MM.1S (cell line): ENCODE results near the gene CELF5.
"Not testable (repeated sequence)": the region's sequence is repeated elsewhere in the genome, so short reads cannot be mapped to it uniquely, and the experiment has no call there.

ENCODE experiments used
- DNase-seq: peaks from one replicate; pipeline ENCODE4 v3.0.0-alpha.2; 2015
- H2AFZ ChIP-seq: fragments of 300-600 bp; sonication (generic); 2 replicates; pipeline ENCODE4 v1.6.0; 2016; ENCODE audit warnings: antibody characterized with exemption, low read length
- H3F3A ChIP-seq: fragments of 300-600 bp; sonication (generic); 2 replicates; pipeline ENCODE4 v1.6.1; 2016; ENCODE audit warnings: mild to moderate bottlenecking, antibody characterized with exemption, low read length, moderate library complexity, mixed read lengths; ENCODE audit not compliant: insufficient read depth
- H3K27ac ChIP-seq: fragments of 300-600 bp; sonication (generic); 2 replicates; pipeline ENCODE4 v1.5.1; 2016; ENCODE audit warnings: mild to moderate bottlenecking, low read length
- H3K27me3 ChIP-seq: fragments of 300-600 bp; sonication (generic); replicated peaks from 2 replicates; pipeline ENCODE4 v1.6.0; 2016; ENCODE audit warnings: low read length; ENCODE audit not compliant: insufficient read depth
- H3K36me3 ChIP-seq: fragments of 300-600 bp; sonication (generic); replicated peaks from 2 replicates; pipeline ENCODE4 v1.6.1; 2016; ENCODE audit warnings: mild to moderate bottlenecking, low read length, mixed read lengths; ENCODE audit not compliant: insufficient read depth
- H3K4me1 ChIP-seq: fragments of 300-600 bp; sonication (generic); 2 replicates; pipeline ENCODE4 v1.6.1; 2016; ENCODE audit warnings: low read length, mixed read lengths
- H3K4me2 ChIP-seq: fragments of 300-600 bp; sonication (generic); 2 replicates; pipeline ENCODE4 v1.6.0; 2016; ENCODE audit warnings: low read depth, low read length
- H3K4me3 ChIP-seq: fragments of 300-600 bp; sonication (generic); 2 replicates; pipeline ENCODE4 v1.5.1; 2016; ENCODE audit warnings: low read length, mixed read lengths
- H3K79me2 ChIP-seq: fragments of 300-600 bp; sonication (generic); 2 replicates; pipeline ENCODE4 v1.6.1; 2016; ENCODE audit warnings: mixed run types, low read length, mixed read lengths
- H3K9ac ChIP-seq: fragments of 300-600 bp; sonication (generic); 2 replicates; pipeline ENCODE4 v1.6.1; 2016; ENCODE audit warnings: low read length, mixed read lengths
- H3K9me2 ChIP-seq: fragments of 300-600 bp; sonication (generic); replicated peaks from 2 replicates; pipeline ENCODE4 v1.6.1; 2016; ENCODE audit warnings: mild to moderate bottlenecking, low read length, mixed read lengths; ENCODE audit not compliant: insufficient read depth
- H3K9me3 ChIP-seq: fragments of 300-600 bp; sonication (generic); replicated peaks from 2 replicates; pipeline ENCODE4 v1.6.1; 2016; ENCODE audit warnings: mild to moderate bottlenecking, low read length, mixed read lengths; ENCODE audit not compliant: insufficient read depth
- H4K20me1 ChIP-seq: fragments of 300-600 bp; sonication (generic); 2 replicates; pipeline ENCODE4 v1.6.1; 2016; ENCODE audit warnings: mild to moderate bottlenecking, low read length, moderate library complexity, mixed read lengths; ENCODE audit not compliant: insufficient read depth
- EZH2 ChIP-seq: fragments of 300-600 bp; sonication (generic); optimal IDR thresholded peaks from 2 replicates; pipeline ENCODE3; 2017; ENCODE audit warnings: low read depth, mild to moderate bottlenecking, antibody characterized with exemption, low read length, mixed read lengths
- EZH2phosphoT487 ChIP-seq: fragments of 300-600 bp; sonication (generic); IDR thresholded peaks from 2 replicates; pipeline ENCODE4 v1.6.1; 2018; ENCODE audit warnings: antibody characterized with exemption, low read length
- TF ChIP-seq, protein P1 (sequence below): fragments of 300-600 bp; sonication (generic); IDR thresholded peaks from 2 replicates; pipeline ENCODE4 v1.5.1; 2016; ENCODE audit warnings: antibody characterized with exemption, low read length, mixed read lengths

The CELF5 gene

DNA sequence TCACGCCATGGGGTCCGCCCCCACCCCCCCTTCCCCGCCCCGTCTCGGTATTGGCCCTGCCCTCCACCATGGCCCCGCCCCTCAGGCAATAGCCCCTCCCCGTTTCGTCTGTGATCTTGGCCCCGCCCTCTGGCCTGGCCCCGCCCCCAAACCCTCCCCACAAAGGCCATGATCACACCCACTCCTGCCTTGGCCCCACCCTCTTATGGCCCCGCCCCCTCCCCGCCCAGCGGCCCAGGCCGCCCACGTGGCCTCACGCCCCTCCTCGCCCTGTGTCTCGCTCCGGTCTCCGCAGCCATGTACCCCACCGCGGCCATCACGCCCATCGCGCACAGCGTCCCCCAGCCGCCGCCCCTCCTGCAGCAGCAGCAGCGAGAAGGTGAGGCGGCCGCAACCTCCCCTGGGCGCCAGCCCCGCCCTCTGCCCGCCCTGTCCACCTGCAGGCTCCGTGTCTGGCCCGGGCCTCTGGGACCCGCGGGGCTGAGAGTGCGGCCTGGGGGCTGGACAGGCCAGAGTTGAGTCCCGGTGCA lies 61.3 kb downstream of the CELF5 start:
- no peak overlapping the region for H3K4me2 ChIP-seq
- no peak overlapping the region for H2AFZ ChIP-seq
- no peaks in the 10 kb centered on the region for H3K4me1 ChIP-seq
- no peaks in the 10 kb centered on the region for H4K20me1 ChIP-seq
- H3K27me3 ChIP-seq: peaks cover 85% of the 10 kb centered on the region
- H3K36me3 ChIP-seq: no peaks in the 10 kb centered on the region
- TF ChIP-seq EZH2 (no peak), EZH2phosphoT487 (no peak)
- TF ChIP-seq, protein P1, sequence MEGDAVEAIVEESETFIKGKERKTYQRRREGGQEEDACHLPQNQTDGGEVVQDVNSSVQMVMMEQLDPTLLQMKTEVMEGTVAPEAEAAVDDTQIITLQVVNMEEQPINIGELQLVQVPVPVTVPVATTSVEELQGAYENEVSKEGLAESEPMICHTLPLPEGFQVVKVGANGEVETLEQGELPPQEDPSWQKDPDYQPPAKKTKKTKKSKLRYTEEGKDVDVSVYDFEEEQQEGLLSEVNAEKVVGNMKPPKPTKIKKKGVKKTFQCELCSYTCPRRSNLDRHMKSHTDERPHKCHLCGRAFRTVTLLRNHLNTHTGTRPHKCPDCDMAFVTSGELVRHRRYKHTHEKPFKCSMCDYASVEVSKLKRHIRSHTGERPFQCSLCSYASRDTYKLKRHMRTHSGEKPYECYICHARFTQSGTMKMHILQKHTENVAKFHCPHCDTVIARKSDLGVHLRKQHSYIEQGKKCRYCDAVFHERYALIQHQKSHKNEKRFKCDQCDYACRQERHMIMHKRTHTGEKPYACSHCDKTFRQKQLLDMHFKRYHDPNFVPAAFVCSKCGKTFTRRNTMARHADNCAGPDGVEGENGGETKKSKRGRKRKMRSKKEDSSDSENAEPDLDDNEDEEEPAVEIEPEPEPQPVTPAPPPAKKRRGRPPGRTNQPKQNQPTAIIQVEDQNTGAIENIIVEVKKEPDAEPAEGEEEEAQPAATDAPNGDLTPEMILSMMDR: no peak
- DNase-seq: no peak
- no peaks in the 10 kb centered on the region for H3F3A ChIP-seq
- no peak overlapping the region for H3K27ac ChIP-seq
- no peak overlapping the region for H3K9ac ChIP-seq
- H3K4me3 ChIP-seq: no peak overlapping the region
- no peaks in the 10 kb centered on the region for H3K79me2 ChIP-seq
- H3K9me3 ChIP-seq: no peaks in the 10 kb centered on the region
- H3K9me2 ChIP-seq: no peaks in the 10 kb centered on the region

- Histone ChIP-seq H4K20me1 (no peaks in the 10 kb centered on the region), H3K27me3 (peaks cover 85% of the 10 kb centered on the region), H3K9ac (no peak overlapping the region), H3K4me1 (no peaks in the 10 kb centered on the region), H3K9me2 (no peaks in the 10 kb centered on the region), H3K4me2 (no peak overlapping the region), H3K27ac (no peak overlapping the region), H3K4me3 (no peak overlapping the region), H2AFZ (no peak overlapping the region), H3K79me2 (no peaks in the 10 kb centered on the region), H3K36me3 (no peaks in the 10 kb centered on the region), H3F3A (no peaks in the 10 kb centered on the region), H3K9me3 (no peaks in the 10 kb centered on the region)
- no peak for TF ChIP-seq EZH2
- TF ChIP-seq, protein P1: no peak
- TF ChIP-seq EZH2phosphoT487: no peak
- no peak for DNase-seq
These were observed 63.4 kb downstream of the CELF5 start for GRCh38 chr19:3287814-3288213.

- not testable (repeated sequence) for H3K9me2 ChIP-seq, H3K4me3 ChIP-seq, H3K4me2 ChIP-seq, H3F3A ChIP-seq, H4K20me1 ChIP-seq, H3K9ac ChIP-seq, H3K79me2 ChIP-seq, H3K36me3 ChIP-seq, H3K4me1 ChIP-seq, DNase-seq, H2AFZ ChIP-seq, H3K27ac ChIP-seq, H3K9me3 ChIP-seq
- H3K27me3 ChIP-seq: peaks cover 85% of the 10 kb centered on the region
These were observed 64.0 kb downstream of the CELF5 start for GRCh38 chr19:3288437-3288836.

DNA sequence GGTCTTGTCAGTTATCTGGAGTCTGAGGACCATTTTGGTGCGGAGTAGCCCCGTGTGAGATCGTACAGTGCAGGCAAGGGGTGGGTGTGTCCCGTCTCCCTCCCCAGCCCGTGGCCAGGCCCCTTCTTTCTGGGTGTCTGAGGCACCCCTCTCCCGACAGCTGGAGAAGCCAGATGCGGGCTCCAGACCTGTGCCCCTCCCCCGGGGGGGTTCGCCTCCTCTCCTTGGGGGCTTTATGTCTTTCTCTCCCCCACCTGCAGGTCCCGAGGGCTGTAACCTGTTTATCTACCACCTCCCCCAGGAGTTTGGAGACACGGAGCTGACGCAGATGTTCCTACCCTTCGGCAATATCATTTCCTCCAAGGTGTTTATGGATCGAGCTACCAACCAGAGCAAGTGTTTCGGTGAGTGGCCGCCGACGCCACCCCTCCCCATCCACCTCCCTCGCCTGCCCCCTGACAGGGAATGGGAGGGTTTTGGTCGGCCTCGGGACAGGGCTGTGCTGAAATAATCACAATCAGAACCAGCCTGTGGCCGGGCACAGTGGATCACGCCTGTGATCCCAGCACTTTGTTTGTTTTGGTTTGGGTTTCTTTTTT lies 65.6 kb downstream of the CELF5 start:
- H3K27ac ChIP-seq: no peak overlapping the region
- no peaks in the 10 kb centered on the region for H3F3A ChIP-seq
- no peak overlapping the region for H3K4me2 ChIP-seq
- H4K20me1 ChIP-seq: no peaks in the 10 kb centered on the region
- no peak overlapping the region for H3K9ac ChIP-seq
- no peaks in the 10 kb centered on the region for H3K4me1 ChIP-seq
- H3K9me2 ChIP-seq: no peaks in the 10 kb centered on the region
- H3K79me2 ChIP-seq: no peaks in the 10 kb centered on the region
- TF ChIP-seq, protein P1: no peak
- TF ChIP-seq EZH2phosphoT487: no peak
- no peak for TF ChIP-seq EZH2
- H3K36me3 ChIP-seq: no peaks in the 10 kb centered on the region
- no peak overlapping the region for H3K4me3 ChIP-seq
- H2AFZ ChIP-seq: no peak overlapping the region
- no peak for DNase-seq
- peaks cover 85% of the 10 kb centered on the region for H3K27me3 ChIP-seq
- no peaks in the 10 kb centered on the region for H3K9me3 ChIP-seq

DNA sequence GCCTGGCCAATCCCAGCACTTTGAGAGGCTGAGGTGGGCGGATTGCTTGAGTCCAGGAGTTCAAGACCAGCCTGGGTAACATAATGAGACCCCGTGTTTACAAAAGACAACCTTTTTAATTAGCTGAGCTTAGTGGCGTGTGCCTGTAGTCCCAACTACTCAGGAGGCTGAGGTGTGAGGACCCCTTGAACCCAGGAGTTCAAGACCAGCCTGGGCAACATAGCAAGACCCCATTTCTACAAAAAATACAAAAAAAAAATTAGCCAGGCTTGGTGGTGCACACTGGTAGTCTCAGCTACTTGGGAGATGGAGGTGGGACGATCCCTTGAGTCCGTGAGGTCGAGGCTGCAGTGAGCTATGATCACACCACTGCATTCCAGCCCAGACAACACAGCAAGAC lies 66.4 kb downstream of the CELF5 start:
- H3K9me3 ChIP-seq, H3K36me3 ChIP-seq, H4K20me1 ChIP-seq, H3K4me3 ChIP-seq, H3F3A ChIP-seq, H3K4me1 ChIP-seq, H3K9me2 ChIP-seq, H3K9ac ChIP-seq, DNase-seq, H2AFZ ChIP-seq, H3K27ac ChIP-seq, H3K4me2 ChIP-seq, H3K79me2 ChIP-seq: not testable (repeated sequence)
- H3K27me3 ChIP-seq: peaks cover 92% of the 10 kb centered on the region
